Measurements from ENCODE around the gene MICAL3.

Gene MICAL3

GRCh38 chr22:17955590-17956379, 68.6 kb downstream of the MICAL3 start:
- no peak for DNase-seq (ENCODE audit: low read depth)
- no peak overlapping the region for H3K4me3 ChIP-seq (ENCODE audit: low read length)
- no peak for TF ChIP-seq CTCF (conservative IDR thresholded peaks at IDR 0.05; ENCODE audit: low read length)

GRCh38 chr22:17954860-17955587, 69.3 kb downstream of the MICAL3 start:
- TF ChIP-seq CTCF (conservative IDR thresholded peaks at IDR 0.05; ENCODE audit: low read length), result no peak
- no peak overlapping the region for H3K4me3 ChIP-seq (ENCODE audit: low read length)
- no peak for DNase-seq (ENCODE audit: low read depth)

- DNase-seq (ENCODE audit: low read depth), result no peak
- TF ChIP-seq CTCF (conservative IDR thresholded peaks at IDR 0.05; ENCODE audit: low read length), result no peak
- no peak overlapping the region for H3K4me3 ChIP-seq (ENCODE audit: low read length)
Measured at GRCh38 chr22:17954200-17954859, 70.0 kb downstream of the MICAL3 start.

GRCh38 chr22:17953147-17953546, 71.2 kb downstream of the MICAL3 start:
- DNase-seq (ENCODE audit: low read depth), result no peak
- no peak overlapping the region for H3K4me3 ChIP-seq (ENCODE audit: low read length)
- no peak for TF ChIP-seq CTCF (conservative IDR thresholded peaks at IDR 0.05; ENCODE audit: low read length)

- no peak for TF ChIP-seq CTCF (conservative IDR thresholded peaks at IDR 0.05; ENCODE audit: low read length)
- DNase-seq (ENCODE audit: low read depth), result no peak
- no peak overlapping the region for H3K4me3 ChIP-seq (ENCODE audit: low read length)
Measured at GRCh38 chr22:17952273-17952801, 72.0 kb downstream of the MICAL3 start.

GRCh38 chr22:17951315-17951714, 73.0 kb downstream of the MICAL3 start:
- DNase-seq (ENCODE audit: low read depth), result no peak
- TF ChIP-seq CTCF (conservative IDR thresholded peaks at IDR 0.05; ENCODE audit: low read length), result no peak
- H3K4me3 ChIP-seq (ENCODE audit: low read length), result no peak overlapping the region
